K562 (cell line): Measurements from ENCODE around the gene ENTPD3. TPM values are rescaled to one million over a fixed set of nuclear protein-coding genes. Genes with fewer than 3 reads are reported as not detected.

Experiments
- ARNT ChIP-seq, 2 experiments: fragments of 450-650 bp; IDR thresholded peaks; 2 replicates each; pipeline ENCODE4 v1.6.1; 2016; ENCODE audit warnings: mild to moderate bottlenecking in 1 of 2
- CBX2 ChIP-seq: fragments of 200-600 bp; sonication (generic); IDR thresholded peaks from one replicate; pipeline ENCODE4 v1.6.1; 2012; ENCODE audit warnings: mild to moderate bottlenecking, low read length, inconsistent platforms; ENCODE audit not compliant: insufficient read depth, poor library complexity, severe bottlenecking
- CEBPG ChIP-seq, 3 experiments: fragments of 200-800 bp in 1 of 3; sonication (Bioruptor generic) in 1 of 3; sonication (generic) in 1 of 3; formaldehyde crosslinking in 1 of 3; IDR thresholded peaks in 2 of 3; conservative IDR thresholded peaks in 1 of 3; 2 replicates each; pipeline versions ENCODE4 v1.6.1 to v1.8.0; 2016 to 2022; ENCODE audit warnings: missing compliant biosample characterization in 2 of 3, missing genetic modification characterization in 2 of 3, mild to moderate bottlenecking in 1 of 3, missing genetic modification reagents in 1 of 3
- CHD2 ChIP-seq: IDR thresholded peaks from 2 replicates; pipeline ENCODE4 v1.6.1; 2011; ENCODE audit warnings: low read depth, low read length
- ETS1 ChIP-seq: conservative IDR thresholded peaks from 2 replicates; pipeline ENCODE4 v1.6.1; 2011; ENCODE audit warnings: low read depth, mild to moderate bottlenecking, low read length; ENCODE audit not compliant: control insufficient read depth
- HEY1 ChIP-seq: fragments of 250-450 bp; sonication (Bioruptor Pico); IDR thresholded peaks from 2 replicates; pipeline ENCODE4 v1.5.0; 2020; ENCODE audit warnings: mild to moderate bottlenecking, moderate library complexity, borderline replicate concordance
- LCOR ChIP-seq: sonication (generic); formaldehyde crosslinking; IDR thresholded peaks from 2 replicates; pipeline ENCODE4 v1.8.0; 2022; ENCODE audit warnings: mild to moderate bottlenecking, missing genetic modification reagents
- MTA2 ChIP-seq: fragments of 450-650 bp; IDR thresholded peaks from 2 replicates; pipeline ENCODE4 v1.6.1; 2016; ENCODE audit warnings: low read depth
- MXD1 ChIP-seq: fragments of 250-450 bp; sonication (Bioruptor Pico); IDR thresholded peaks from 2 replicates; pipeline ENCODE4 v1.8.0; 2021; ENCODE audit warnings: borderline replicate concordance, mild to moderate bottlenecking, moderate library complexity; ENCODE audit not compliant: poor library complexity, severe bottlenecking
- NEUROD1 ChIP-seq: fragments of 150-350 bp; IDR thresholded peaks from 2 replicates; pipeline ENCODE4 v1.6.1; 2014; ENCODE audit warnings: borderline replicate concordance, low read length, low read depth; ENCODE audit not compliant: partially characterized antibody
- NR2F6 ChIP-seq: fragments of 450-650 bp; formaldehyde crosslinking; IDR thresholded peaks from 2 replicates; pipeline ENCODE4 v1.4.0; 2020; ENCODE audit warnings: mild to moderate bottlenecking
- NR3C1 ChIP-seq: sonication (generic); formaldehyde crosslinking; IDR thresholded peaks from 2 replicates; pipeline ENCODE4 v1.8.1; 2022; ENCODE audit warnings: missing genetic modification reagents
- PHF8 ChIP-seq: fragments of 200-600 bp; sonication (generic); IDR thresholded peaks from 2 replicates; pipeline ENCODE4 v1.6.1; 2012; ENCODE audit warnings: mixed run types, mild to moderate bottlenecking, inconsistent platforms, low read length, moderate library complexity, borderline replicate concordance
- SAFB2 ChIP-seq: fragments of 200-400 bp; formaldehyde crosslinking; IDR thresholded peaks from 2 replicates; pipeline ENCODE4 v1.6.1; 2018; ENCODE audit warnings: borderline replicate concordance, low read length, low read depth, moderate library complexity; ENCODE audit not compliant: severe bottlenecking
- SMARCC2 ChIP-seq: fragments of 450-650 bp; IDR thresholded peaks from 2 replicates; pipeline ENCODE4 v1.6.1; 2017; ENCODE audit warnings: antibody characterized with exemption, moderate library complexity, mild to moderate bottlenecking, low read depth
- TCF7L2 ChIP-seq: fragments of 150-350 bp; IDR thresholded peaks from 2 replicates; pipeline ENCODE4 v1.6.1; 2016; ENCODE audit warnings: low read depth, mild to moderate bottlenecking, low read length, moderate library complexity
- ZBTB7A ChIP-seq: IDR thresholded peaks from 2 replicates; pipeline ENCODE4 v1.6.1; 2011; ENCODE audit warnings: low read depth, mild to moderate bottlenecking, low read length, moderate library complexity, borderline replicate concordance; ENCODE audit not compliant: control insufficient read depth
- ZC3H8 ChIP-seq: fragments of 450-650 bp; IDR thresholded peaks from 2 replicates; pipeline ENCODE4 v1.6.1; 2017
- ZNF165 ChIP-seq: fragments of 250-450 bp; sonication (Bioruptor Pico); IDR thresholded peaks from 2 replicates; pipeline ENCODE4 v1.4.0; 2020; ENCODE audit warnings: borderline replicate concordance
- ZNF384 ChIP-seq: IDR thresholded peaks from 2 replicates; pipeline ENCODE4 v1.6.1; 2012; ENCODE audit warnings: low read depth, low read length, improper control_type of control experiment
- ZNF639 ChIP-seq, 2 experiments: fragments of 200-800 bp in 1 of 2; sonication (Bioruptor generic) in 1 of 2; sonication (generic) in 1 of 2; formaldehyde crosslinking in 1 of 2; IDR thresholded peaks in 1 of 2; conservative IDR thresholded peaks in 1 of 2; 2 replicates each; pipeline versions ENCODE4 v1.5.0 to v1.6.1; 2016 to 2020; ENCODE audit warnings: missing compliant biosample characterization in 1 of 2, missing genetic modification characterization in 1 of 2, missing genetic modification reagents in 1 of 2
- ZNF668 ChIP-seq: fragments of 250-450 bp; sonication (Bioruptor Pico); IDR thresholded peaks from 2 replicates; pipeline ENCODE4 v1.8.0; 2022; ENCODE audit warnings: mild to moderate bottlenecking, inconsistent platforms
- ZNF699 ChIP-seq: fragments of 250-450 bp; sonication (Bioruptor Pico); IDR thresholded peaks from 2 replicates; pipeline ENCODE4 v1.8.0; 2021; ENCODE audit warnings: mild to moderate bottlenecking, moderate library complexity; ENCODE audit not compliant: insufficient replicate concordance
- ZNF717 ChIP-seq: fragments of 250-450 bp; sonication (Bioruptor Pico); IDR thresholded peaks from 2 replicates; pipeline ENCODE4 v1.5.0; 2021
- ZNF785 ChIP-seq: fragments of 250-450 bp; sonication (Bioruptor Pico); IDR thresholded peaks from 2 replicates; pipeline ENCODE4 v1.4.0; 2020; ENCODE audit warnings: mild to moderate bottlenecking
- polyA plus RNA-seq, 8 experiments: library from polyadenylated mRNA; depleted of rRNA in 4 of 8; stranded (reverse) in 5 of 8; unstranded in 3 of 8; fragments of >200 nt; fragmentation: Nextera tagmentation in 2 of 8; fragmentation: Illumina TruSeq in 1 of 8; extraction: Ambion mirVana in 2 of 8; extraction: Trizol in 1 of 8; gene quantifications; 2 replicates each; pipeline versions ENCODE4 v1.2.1 to v1.2.3, GENCODE V29; 2011 to 2014; ENCODE audit warnings: inconsistent platforms in 1 of 8, missing spikeins in 1 of 8
- total RNA-seq, 7 experiments: library from RNA; depleted of rRNA in 6 of 7; stranded (reverse); fragments of >200 nt in 6 of 7; fragmentation: Illumina TruSeq in 2 of 7; extraction: Trizol in 2 of 7; gene quantifications; 2 replicates each; pipeline versions ENCODE4 v1.2.1 to v1.2.3, GENCODE V29; 2011 to 2021; ENCODE audit warnings: low replicate concordance in 1 of 7

Gene ENTPD3
- total and polyA plus RNA-seq, 9 of the 15 experiments (the other 6 are each of a cell fraction or from before 2014, with no cell fraction given): 0.23 to 2.1 (median 0.58) TPM

GRCh38 chr3:40366203-40367162 is 20.5 kb upstream of the ENTPD3 start (continued):
- TF ChIP-seq CHD2: no peak
- no peak for TF ChIP-seq ZNF384
- no peak for TF ChIP-seq CBX2
- no peak for TF ChIP-seq ARNT (IDR thresholded peaks at IDR 0.05)
- TF ChIP-seq HEY1 (CRISPR knock-in tag): no peak
- TF ChIP-seq NR3C1 (CRISPR knock-in tag): no peak
- peak; percentile 51 for TF ChIP-seq SMARCC2
- TF ChIP-seq ETS1: no peak
- no peak for TF ChIP-seq ZNF785 (CRISPR knock-in tag)
- no peak for TF ChIP-seq ZNF165 (CRISPR knock-in tag)
- no peak for TF ChIP-seq CEBPG (CRISPR knock-in tag; IDR thresholded peaks at IDR 0.05)
- no peak for TF ChIP-seq CEBPG (tag; conservative IDR thresholded peaks at IDR 0.05 in 1 of 2, IDR thresholded peaks at IDR 0.05 in 1 of 2)
- TF ChIP-seq ZBTB7A: no peak
- no peak for TF ChIP-seq NR2F6 (CRISPR knock-in tag)
- no peak for TF ChIP-seq ZNF699 (CRISPR knock-in tag)
- no peak for TF ChIP-seq ZNF668 (CRISPR knock-in tag)
- TF ChIP-seq MXD1 (CRISPR knock-in tag): no peak
- TF ChIP-seq LCOR (CRISPR knock-in tag): no peak
- TF ChIP-seq SAFB2: no peak
- TF ChIP-seq ZNF639 (CRISPR knock-in tag; conservative IDR thresholded peaks at IDR 0.05 in 1 of 2, IDR thresholded peaks at IDR 0.05 in 1 of 2): no peak
- no peak for TF ChIP-seq TCF7L2
- no peak for TF ChIP-seq MTA2
- TF ChIP-seq NEUROD1: no peak
- no peak for TF ChIP-seq ZC3H8
- TF ChIP-seq ZNF717: no peak
- no peak for TF ChIP-seq PHF8
